Measurements from ENCODE around the gene PPP2R5A.
"Not testable (repeated sequence)": the region's sequence is repeated elsewhere in the genome, so short reads cannot be mapped to it uniquely, and the experiment has no call there.

DNA sequence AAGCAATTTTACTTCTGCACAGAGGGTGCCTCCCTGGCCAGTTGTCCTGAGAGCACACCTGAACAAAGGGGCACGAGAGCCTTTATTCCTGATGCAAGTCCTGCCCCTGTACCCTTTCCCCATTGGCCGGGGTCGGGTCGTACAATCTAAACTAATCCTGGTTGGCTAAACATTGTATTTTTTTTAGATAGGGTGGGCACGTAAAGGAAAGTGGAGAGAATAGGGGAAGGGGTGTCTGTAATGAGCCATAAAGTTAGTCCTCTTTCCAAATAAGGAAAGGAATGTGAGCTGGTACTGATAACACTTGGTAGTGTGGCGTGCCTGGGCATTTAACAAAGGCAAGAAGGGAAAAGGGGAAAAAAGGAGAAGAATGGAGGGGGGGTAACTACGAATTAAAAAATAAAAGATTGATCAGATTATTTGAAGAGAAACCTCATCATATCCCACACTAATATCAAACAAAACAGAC lies 20.8 kb downstream of the PPP2R5A start:
- not testable (repeated sequence) for TF ChIP-seq POLR2A (IDR thresholded peaks at IDR 0.05)
- TF ChIP-seq, protein P1, sequence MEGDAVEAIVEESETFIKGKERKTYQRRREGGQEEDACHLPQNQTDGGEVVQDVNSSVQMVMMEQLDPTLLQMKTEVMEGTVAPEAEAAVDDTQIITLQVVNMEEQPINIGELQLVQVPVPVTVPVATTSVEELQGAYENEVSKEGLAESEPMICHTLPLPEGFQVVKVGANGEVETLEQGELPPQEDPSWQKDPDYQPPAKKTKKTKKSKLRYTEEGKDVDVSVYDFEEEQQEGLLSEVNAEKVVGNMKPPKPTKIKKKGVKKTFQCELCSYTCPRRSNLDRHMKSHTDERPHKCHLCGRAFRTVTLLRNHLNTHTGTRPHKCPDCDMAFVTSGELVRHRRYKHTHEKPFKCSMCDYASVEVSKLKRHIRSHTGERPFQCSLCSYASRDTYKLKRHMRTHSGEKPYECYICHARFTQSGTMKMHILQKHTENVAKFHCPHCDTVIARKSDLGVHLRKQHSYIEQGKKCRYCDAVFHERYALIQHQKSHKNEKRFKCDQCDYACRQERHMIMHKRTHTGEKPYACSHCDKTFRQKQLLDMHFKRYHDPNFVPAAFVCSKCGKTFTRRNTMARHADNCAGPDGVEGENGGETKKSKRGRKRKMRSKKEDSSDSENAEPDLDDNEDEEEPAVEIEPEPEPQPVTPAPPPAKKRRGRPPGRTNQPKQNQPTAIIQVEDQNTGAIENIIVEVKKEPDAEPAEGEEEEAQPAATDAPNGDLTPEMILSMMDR (IDR thresholded peaks at IDR 0.05) = not testable (repeated sequence)
